NOMO-1 (cell line): ENCODE measurements around the gene TRAPPC3.

ENCODE experiments used
- DNase-seq, 2 experiments: peaks; one replicate each; lab custom pipeline; 2025; ENCODE audit not compliant: unreplicated experiment in 2 of 2; lab: John Stamatoyannopoulos, UW

TRAPPC3 gene

DNA sequence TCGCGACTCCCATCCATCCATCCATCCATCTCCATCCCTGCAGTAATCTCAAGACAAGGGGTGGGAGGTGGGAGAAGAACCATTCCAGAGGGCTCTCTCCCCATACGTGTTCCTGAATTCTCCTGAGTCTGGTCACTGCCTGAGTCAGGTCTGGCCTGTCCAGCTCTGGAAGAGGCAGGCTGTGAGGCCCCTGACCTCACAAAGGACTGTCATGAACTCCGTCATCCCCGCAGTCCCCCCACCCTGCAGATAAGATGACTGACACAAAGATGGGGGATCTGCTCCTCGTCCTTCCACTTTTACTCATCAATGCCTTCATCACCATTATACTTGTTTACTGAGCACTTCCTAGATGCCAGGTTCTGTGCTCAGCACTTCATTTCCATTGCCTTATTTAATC, 5.0 kb upstream of the TRAPPC3 start:
- DNase-seq = no peak

DNA sequence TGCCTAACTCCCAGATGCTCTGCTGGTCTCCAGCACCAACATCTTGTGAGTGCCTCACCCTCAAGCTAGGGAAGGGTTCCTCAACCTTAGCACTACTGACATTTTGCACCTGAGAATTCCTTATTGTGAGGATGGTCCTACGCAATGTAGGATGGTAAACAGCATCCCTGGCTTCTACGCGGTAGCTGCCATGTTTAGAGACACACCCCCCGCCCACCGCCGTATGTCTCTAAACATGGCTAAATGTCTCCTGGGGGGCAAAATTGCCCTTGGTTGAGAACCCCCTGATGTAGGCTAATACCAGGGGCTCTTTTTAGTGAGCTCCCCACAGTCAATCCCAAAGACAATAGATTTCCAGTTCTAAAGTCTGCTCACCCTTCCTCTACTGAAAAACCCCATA, 4.2 kb upstream of the TRAPPC3 start:
- DNase-seq = no peak

DNA sequence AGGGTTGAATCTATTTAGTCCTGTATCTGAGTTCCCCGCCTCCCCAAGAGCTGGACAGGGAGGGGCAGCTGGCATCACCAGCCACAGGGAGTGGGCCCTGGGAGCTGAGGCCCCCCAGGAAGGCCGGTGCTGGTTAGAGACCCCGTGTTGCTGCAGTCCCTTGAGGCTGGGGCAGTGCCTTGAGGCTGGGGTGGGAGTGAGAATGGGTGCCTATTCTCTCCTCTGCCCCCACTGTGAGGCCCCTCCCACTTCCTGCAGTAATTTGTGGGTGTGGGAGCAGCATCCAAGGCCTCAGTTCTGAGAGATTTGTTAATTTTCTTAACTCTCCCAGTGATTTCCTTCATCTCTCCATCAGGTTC, 2.5 kb upstream of the TRAPPC3 start:
- no peak for DNase-seq

DNA sequence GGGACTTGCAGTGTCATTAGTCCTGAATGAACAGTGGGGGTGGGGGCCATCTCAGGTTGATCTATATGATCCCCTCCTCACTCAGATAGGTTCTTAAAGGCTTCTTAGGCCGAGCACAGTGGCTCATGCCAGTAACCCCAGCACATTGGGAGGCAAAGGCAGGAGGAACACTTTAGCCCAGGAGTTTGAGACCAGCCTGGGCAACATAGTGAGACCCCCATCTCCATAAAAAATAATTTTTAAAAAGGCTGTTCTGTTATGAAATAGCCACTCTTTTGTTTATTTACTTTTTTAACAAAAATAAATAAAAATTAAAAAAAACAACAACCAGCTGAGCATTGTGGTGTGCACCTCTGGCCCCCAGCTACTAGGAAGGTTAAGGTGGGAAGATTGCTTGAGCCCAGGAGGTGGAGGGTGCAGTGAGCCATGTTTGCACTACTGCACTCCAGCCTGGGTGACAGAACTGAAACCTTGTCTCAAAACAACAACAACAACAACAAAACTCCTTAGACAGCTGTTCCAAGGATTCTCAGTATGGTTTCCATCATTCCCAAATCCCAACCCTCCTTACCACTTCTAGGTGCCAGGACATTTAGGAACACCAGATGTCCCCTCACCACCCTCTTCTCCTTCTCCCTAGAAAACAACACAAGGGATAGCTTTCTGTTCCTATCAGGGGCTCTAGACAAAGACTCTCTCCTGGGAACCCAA, 2.0 kb upstream of the TRAPPC3 start:
- no peak for DNase-seq

DNA sequence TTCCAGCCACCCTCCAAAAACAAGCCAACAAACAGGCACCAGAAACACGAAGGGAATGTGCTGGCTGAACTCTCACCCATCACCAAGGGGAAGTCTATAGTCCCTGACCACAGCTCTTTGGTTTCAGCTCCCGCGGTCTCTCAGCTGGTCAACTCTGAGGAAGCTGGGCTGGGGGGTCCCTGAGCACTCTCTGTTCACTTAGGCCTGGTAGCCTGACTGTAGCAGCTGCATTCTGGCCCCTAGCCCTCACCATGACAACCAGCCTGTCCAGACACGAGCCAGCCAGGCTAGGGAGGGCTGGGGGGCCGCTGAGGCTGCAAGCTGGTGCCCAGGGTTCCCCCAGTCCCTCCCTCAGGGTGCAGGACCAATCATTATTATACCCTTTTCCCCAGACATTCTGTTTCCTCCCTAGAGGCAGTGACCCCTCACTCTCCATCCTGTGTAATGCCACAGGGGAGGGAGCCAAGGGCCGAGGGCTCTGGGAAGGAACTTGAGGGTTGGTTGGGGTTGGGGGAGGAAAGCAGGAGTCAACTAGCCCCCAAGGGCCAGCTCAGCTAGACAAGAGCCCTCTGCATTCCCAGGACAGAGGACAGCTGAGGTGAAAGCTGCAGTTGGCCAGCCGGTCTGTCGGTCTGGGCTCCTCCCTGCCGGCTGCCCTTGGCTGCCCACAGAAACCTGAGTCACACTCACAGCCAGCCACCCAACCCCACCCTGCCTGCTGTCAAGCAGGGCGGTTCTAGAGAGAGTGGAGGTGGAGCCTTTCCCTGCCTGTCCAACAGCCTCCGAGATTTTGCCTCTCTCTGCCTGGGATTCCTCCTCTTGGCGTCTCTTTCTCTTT, 1.2 kb upstream of the TRAPPC3 start:
- DNase-seq = peak; percentile 88 to 93

DNA sequence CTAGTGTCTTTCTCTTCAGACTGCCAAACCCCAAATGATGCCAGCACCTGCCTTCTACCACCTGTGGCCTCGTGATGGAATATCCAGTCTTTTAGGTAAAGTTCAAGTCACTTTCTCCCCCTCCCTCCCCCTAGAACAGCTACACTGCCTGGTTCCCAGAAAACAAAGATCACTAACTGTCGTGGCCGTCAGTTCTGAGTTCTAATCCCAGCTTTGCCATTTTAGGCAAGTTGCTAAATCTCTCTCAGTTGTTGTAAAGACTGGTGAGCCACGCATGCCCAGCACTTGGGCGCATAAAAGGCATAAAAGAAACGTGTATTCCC, 648 bp upstream of the TRAPPC3 start:
- no peak for DNase-seq

DNA sequence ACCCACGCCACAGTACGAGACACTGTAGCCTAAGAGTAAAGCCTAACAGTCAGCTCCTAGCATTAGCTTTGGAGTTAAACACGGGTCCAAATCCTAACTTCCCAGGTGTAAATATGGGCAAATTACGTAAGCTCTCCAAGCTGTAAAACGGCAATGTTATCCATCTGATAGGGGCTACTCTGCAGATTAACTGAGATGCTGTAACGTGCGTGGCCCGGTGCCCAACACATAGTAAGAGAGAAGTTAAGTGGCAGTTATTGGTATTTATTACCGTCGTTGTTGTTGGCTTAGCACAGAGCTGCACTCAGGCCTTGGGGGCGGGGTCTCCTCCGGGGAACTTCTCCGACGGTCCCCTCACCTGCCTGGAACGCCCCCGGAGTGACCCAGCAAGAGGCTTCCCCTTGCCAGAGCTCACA, 457 bp downstream of the TRAPPC3 start:
- no peak for DNase-seq

DNA sequence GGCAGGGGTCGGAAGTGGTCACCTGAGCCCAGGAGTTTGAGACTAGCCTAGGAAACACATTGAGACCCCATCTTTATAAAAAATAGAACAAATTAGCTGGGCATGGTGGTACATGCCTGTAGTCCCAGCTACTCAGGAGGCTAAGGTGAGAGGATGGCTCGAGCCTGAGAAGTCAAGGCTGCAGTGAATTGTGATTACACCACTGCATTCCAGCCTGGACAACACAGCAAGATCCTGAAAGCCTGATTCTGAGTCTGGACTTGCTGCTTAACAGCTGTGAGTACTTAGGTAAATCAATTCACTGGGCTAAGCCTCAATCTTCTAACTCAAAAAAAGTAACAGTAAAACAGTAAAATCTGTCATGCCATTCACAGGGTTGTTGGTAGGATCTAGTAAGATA, 4.9 kb downstream of the TRAPPC3 start:
- DNase-seq = no peak

DNA sequence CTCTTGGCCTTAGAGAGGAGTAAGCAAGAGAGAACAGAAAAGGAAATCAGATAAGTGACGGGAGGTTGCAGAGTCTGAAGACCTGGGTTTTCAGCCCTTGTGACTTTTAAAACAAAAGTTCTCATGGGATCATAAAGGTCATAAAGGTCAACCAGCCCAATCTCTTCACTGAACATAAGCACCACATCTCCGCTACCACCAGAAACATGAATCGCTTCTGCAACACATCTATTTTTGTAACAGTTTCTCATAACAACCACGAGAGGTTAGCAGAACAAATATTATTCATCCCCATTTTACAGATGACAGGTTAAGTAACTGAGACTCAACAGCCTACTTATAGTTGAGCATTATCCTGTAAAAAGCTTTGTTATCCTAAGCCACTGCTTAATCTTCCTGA, 5.9 kb downstream of the TRAPPC3 start:
- DNase-seq = no peak

DNA sequence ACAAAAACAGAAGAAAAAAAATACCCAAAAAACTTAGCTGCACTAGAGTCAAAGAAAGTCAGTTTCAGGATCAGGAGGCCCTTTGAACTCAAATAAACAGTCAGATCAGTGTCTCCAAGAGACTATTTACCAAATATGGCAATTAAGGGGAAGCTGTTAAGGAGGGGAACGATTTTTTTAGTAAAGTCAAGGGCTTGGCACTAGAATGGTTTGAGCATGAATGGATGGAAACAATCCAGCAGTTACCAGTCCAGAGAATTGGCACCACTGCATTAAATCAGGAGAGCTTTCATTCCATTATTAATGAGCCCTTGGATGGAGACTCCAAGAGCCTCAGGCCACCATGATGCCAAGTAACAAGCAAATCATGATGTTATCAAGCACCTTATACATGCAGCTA, 7.2 kb downstream of the TRAPPC3 start:
- DNase-seq = peak; percentile 35 to 44

DNA sequence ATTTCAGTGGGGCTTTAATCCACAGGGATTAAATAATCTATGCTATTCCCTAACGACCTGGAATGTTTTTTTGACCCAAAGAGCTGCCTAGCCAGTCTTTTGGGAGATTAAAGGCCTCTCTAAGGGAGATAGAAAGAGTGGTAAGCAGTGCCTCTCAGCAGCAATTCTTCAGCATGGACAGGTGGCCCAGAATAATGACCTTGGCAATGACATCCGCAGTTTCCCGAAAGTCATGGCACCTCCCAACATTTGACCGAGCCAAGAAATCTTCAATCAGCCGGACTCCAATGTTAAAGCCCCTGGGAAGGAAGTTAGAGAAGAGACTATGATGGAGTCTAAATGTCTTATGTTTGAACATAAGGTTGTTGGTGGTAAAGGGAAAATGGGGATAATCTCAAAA, 9.8 kb downstream of the TRAPPC3 start:
- DNase-seq = no peak

DNA sequence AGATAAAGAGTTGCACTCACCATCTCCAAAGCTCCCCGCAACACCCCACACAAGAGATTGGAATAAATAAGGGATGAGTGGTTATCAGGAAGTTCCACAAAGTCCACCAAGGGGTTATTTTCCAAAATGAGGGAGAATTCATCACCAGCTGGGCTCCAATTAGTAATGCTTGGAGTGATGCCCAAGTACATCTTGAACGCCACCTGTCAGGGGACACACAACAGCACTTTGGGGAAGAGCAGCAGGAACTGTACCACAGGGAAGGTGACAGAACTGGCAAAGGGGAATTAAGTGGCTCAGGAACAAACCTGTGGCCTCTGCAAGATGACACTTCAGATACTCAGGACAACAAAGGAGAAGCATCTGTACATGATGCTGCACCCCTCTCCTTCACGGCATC, 11.5 kb downstream of the TRAPPC3 start:
- DNase-seq = no peak

DNA sequence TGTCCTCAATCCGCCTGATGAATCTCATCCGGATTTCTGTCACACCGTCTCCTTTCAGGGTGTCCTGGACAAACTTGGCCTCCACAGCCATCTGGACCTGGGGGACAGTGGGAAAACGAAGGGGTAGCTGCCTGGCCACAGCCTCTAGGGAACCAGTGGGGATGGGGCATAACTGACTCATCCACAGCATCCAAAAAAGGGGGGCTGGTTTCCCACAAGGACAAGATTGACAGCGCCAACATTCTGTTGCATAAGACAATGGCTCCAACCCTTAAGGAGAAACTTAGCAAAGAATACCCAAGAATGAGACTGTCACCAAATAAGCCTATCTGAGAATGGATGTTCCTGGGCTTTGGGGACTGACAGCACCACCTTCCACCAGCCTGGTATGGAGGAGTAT, 12.1 kb downstream of the TRAPPC3 start:
- DNase-seq = no peak

DNA sequence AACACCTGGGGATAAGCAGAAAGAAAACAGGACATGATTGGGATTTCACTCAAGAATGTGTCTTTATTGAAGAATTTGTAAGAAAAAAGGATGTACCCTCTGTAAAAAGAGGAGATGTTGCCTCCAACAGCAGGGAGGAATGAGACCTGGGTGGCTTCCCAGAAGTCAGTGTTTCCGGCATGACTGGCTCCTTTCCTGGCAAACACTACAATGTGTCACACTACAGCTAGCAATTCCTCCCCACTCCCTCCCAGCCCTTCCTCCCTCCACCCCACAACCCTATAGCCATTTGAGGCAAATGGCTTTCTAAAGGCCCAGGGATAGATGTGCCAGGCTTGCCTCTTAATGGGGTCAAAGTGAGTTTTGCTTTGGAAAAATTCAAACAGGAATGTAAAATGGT, 12.8 kb downstream of the TRAPPC3 start:
- no peak for DNase-seq

DNA sequence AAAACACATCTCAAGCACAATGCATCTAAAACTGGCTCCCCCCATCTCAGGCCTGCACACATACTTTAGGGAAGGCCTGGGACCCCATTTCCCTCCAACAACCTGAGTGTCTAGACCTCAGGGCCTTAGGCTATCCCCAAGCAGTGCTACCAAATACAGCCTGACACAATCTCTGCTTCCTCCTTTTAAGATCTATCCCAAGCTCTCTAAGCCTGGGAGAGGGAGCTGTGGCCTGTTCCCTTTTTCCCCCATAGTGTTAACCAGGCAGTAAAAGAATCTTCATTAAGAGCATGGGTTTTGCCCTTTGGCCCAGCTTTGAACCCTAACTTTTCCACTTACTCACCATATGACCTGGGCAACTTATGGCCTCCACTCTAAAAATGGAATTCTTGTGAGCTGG, 13.5 kb downstream of the TRAPPC3 start:
- no peak for DNase-seq

DNA sequence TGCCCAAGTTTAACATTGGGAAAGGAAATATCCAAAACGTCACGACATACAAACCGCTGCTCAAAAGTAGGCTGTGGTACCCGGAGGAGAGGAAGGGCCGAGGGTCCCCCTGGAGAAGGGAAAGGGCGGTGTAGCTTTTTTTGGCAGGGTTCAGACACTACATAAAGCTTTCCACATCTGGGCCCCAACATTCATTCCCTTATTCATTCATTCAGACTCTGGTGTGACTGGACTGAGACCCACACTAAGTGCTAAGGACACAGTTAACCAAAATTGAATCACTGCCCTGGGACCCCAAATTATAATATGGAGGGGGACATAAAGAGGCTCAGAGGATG, 14.0 kb downstream of the TRAPPC3 start:
- no peak for DNase-seq

DNA sequence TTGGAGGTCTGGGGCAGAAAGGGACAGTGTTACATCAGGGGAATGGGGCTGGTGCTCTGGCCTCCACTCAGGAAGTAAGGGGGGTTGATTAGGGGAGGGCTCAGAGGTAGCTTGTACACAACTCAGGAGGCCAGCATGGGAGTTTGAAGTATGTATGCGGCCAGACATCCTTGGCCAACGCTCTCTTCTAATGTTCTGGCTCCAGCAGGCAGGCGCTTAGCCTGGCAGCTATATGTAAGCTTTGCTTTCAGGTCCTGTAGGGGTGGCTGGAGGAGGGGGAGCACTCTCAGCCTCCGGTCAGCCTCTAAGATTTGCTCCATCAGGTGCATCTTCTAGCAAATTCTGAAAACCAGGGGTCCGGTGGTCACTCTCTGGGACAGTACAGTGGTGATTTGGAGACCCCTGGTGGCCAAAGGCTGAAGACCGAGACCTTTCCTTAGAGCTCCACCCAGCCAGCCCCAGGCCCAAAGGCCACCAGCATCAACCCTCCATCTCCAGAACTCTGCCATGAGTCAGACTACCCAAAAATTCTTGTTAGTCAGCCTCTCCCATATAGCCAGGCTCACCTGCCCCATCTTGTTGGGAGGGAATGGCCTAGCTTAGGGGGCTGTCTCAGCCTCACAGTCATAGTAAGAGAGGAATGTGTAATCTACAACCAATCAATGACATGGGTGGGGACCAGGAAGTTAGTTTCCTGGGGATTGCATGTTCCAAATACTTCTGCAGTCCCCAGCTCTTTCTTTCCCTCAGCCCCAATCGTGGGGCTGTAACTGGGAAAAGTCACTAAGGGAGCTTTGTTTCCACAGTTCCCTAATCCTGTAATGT, 14.6 kb downstream of the TRAPPC3 start:
- DNase-seq = peak; percentile 15 to 59

DNA sequence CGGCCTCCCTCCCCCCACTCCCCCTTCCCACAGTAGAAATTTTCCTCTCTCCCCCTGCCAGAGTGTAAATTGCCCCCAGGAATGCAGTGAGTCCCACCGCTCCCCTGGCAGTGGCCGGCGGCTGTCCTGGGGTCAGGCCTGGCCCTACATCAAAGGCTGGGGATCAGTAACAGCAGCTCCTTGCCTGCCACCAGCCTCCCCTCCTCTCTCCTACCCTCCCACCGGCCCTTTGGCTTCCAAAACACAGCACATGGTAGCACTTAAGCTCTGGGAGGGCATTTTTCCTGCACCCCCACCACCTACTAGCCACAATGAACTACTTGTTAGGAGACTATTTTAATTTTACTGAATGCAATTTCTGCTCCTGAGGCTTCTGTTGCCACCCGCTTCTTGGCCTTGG, 15.3 kb downstream of the TRAPPC3 start:
- DNase-seq = no peak

DNA sequence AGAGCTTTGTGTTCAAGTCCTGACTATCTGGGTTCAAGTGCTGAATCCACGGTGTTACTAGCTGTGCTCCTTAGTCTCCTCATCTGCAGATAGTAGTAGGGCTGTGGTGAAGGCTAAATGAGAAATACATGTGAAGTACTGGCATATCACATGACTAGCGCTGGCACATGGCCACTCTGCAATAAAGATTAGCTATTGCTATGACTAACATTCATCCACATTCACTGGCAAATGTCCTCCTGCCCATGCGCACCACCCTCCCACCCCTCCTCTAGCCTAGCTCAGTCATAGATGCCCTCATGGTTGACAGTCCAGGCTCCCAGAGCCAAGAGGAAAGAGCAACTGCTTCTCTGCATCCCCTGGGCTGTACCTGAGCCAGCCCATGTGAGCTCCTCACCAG, 15.8 kb downstream of the TRAPPC3 start:
- no peak for DNase-seq

DNA sequence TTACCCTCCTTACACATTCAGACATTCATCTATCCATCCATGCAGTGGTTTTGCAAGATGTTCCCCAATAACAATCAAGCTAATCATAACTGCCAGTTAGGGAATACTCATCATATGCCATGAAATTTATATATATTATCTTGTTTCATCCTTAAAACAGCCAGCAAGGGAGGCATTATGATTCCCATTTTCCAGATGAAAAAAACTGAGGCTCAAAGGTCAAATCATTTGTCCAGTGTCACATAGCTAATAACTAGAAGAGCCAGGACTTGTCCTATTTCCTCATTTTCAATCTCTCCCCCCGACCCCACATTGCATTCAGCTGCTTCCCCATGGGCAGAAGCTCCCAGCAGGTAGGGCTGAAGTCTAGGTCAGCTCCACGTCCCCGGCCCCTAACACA, 17.3 kb downstream of the TRAPPC3 start:
- no peak for DNase-seq

DNA sequence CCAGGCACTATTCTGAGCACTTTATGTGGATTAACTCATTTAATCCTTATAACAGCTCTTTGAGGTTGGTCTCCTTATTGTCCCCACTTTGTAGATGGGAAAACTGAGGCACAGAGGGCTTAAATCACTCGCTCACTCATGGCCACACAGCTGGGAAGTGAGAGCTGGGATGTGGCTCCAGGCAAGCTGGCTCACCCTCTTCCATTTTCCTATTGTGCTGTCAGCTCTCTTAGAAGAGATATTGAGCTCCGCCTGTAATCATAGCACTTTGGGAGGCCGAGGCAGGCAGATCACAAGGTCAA, 20.4 kb downstream of the TRAPPC3 start:
- DNase-seq = no peak
